ENCODE measurements around the gene CSF2RB. TPM values are rescaled to one million over a fixed set of nuclear protein-coding genes. Genes with fewer than 3 reads are reported as not detected.

Gene CSF2RB
- polyA plus RNA-seq, 1 donor (not counting 4 experiments of a cell fraction or from before 2014, with no cell fraction given): 0.08 TPM

DNA sequence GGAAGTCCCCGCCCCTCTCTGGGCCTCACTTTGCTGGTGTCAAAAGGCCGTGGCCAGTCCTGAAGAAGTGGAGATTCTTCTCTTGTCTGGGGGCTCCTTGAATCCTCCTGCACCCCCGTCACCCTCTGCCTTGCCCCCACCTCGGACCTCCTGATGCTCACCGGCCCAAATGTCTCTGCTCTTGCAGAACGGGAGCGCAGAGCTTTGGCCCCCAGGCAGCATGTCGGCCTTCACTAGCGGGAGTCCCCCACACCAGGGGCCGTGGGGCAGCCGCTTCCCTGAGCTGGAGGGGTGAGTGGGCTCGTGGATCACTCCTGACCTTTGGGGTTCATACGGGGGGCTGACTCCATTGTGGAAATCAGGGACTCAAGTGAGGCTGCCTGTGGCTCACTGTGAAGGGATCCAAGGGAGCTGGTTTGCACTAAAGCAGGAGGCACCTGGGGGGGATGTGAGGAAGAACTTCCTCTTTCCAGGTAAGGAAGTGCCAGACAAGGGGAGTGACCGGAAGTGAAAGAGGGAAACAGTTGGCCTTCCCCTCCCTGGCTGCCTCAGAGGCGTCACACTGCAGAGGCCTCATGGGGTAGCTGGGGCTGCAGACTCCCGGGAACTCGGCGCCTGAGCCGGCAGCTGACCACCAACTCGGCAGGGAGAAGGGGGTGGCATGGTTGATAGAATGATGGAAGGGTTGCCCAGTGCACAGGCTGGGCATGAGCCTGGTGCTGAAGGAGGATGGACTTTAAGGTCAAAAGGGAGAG, 23.1 kb downstream of the CSF2RB start:
- DNase-seq (ENCODE audit: low read depth, low spot score) (no peak), FAIRE-seq (no peak)
- no peak for TF ChIP-seq EZH2 (IDR thresholded peaks at IDR 0.05; ENCODE audit: low read length)
- TF ChIP-seq, protein P1, sequence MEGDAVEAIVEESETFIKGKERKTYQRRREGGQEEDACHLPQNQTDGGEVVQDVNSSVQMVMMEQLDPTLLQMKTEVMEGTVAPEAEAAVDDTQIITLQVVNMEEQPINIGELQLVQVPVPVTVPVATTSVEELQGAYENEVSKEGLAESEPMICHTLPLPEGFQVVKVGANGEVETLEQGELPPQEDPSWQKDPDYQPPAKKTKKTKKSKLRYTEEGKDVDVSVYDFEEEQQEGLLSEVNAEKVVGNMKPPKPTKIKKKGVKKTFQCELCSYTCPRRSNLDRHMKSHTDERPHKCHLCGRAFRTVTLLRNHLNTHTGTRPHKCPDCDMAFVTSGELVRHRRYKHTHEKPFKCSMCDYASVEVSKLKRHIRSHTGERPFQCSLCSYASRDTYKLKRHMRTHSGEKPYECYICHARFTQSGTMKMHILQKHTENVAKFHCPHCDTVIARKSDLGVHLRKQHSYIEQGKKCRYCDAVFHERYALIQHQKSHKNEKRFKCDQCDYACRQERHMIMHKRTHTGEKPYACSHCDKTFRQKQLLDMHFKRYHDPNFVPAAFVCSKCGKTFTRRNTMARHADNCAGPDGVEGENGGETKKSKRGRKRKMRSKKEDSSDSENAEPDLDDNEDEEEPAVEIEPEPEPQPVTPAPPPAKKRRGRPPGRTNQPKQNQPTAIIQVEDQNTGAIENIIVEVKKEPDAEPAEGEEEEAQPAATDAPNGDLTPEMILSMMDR (optimal IDR thresholded peaks at IDR 0.05 in 1 of 3, IDR thresholded peaks at IDR 0.05 in 1 of 3, conservative IDR thresholded peaks at IDR 0.05 in 1 of 3; ENCODE audit: extremely low read depth in 1 of 3, insufficient read depth in 2 of 3, low read length in 3 of 3): no peak
- Histone ChIP-seq H4K20me1 (ENCODE audit: control insufficient read depth, extremely low read depth, insufficient read depth, low read length) (no peaks in the 10 kb centered on the region), H3K9ac (ENCODE audit: control insufficient read depth, extremely low read depth, insufficient read depth, low read length) (no peak overlapping the region), H3K9me3 (ENCODE audit: control insufficient read depth, low read depth, low read length) (no peaks in the 10 kb centered on the region), H3K36me3 (ENCODE audit: control insufficient read depth in 2 of 2, extremely low read depth in 1 of 2, insufficient read depth in 2 of 2, low read length in 2 of 2) (no peaks in the 10 kb centered on the region), H3K4me3 (ENCODE audit: control insufficient read depth in 2 of 3, extremely low read depth in 1 of 3, insufficient read depth in 2 of 3, low read depth in 1 of 3, low read length in 3 of 3) (no peak overlapping the region), H3K27ac (ENCODE audit: control insufficient read depth, insufficient read depth, low read length) (no peak overlapping the region), H3K27me3 (ENCODE audit: control insufficient read depth, extremely low read depth, insufficient read depth, low read length) (no peaks in the 10 kb centered on the region), H3K4me1 (ENCODE audit: control insufficient read depth, extremely low read depth, insufficient read depth, low read length) (no peaks in the 10 kb centered on the region), H3K4me2 (ENCODE audit: control insufficient read depth, extremely low read depth, insufficient read depth, low read depth, low read length) (no peak overlapping the region), H3K79me2 (ENCODE audit: control insufficient read depth, insufficient read depth, low read length) (no peaks in the 10 kb centered on the region), H3K9me1 (ENCODE audit: control insufficient read depth, extremely low read depth, insufficient read depth, low read length) (no peaks in the 10 kb centered on the region), H2AFZ (ENCODE audit: control insufficient read depth, low read length) (no peak overlapping the region)
- dilution Hi-C loops (cut with MboI; ENCODE audit: extremely low pct_ligation_motif_present, low sequenced_read_pairs): no loop called here

DNA sequence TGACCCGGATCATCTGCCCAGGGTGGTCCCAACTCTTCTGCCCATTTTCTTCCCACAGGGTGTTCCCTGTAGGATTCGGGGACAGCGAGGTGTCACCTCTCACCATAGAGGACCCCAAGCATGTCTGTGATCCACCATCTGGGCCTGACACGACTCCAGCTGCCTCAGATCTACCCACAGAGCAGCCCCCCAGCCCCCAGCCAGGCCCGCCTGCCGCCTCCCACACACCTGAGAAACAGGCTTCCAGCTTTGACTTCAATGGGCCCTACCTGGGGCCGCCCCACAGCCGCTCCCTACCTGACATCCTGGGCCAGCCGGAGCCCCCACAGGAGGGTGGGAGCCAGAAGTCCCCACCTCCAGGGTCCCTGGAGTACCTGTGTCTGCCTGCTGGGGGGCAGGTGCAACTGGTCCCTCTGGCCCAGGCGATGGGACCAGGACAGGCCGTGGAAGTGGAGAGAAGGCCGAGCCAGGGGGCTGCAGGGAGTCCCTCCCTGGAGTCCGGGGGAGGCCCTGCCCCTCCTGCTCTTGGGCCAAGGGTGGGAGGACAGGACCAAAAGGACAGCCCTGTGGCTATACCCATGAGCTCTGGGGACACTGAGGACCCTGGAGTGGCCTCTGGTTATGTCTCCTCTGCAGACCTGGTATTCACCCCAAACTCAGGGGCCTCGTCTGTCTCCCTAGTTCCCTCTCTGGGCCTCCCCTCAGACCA, 24.0 kb downstream of the CSF2RB start:
- no peaks in the 10 kb centered on the region for H3K36me3 ChIP-seq (ENCODE audit: control insufficient read depth in 2 of 2, extremely low read depth in 1 of 2, insufficient read depth in 2 of 2, low read length in 2 of 2)
- no peaks in the 10 kb centered on the region for H3K9me3 ChIP-seq (ENCODE audit: control insufficient read depth, low read depth, low read length)
- H3K4me1 ChIP-seq (ENCODE audit: control insufficient read depth, extremely low read depth, insufficient read depth, low read length): no peaks in the 10 kb centered on the region
- no peak overlapping the region for H3K4me3 ChIP-seq (ENCODE audit: control insufficient read depth in 2 of 3, extremely low read depth in 1 of 3, insufficient read depth in 2 of 3, low read depth in 1 of 3, low read length in 3 of 3)
- DNase-seq (ENCODE audit: low read depth, low spot score) (no peak), FAIRE-seq (no peak)
- H4K20me1 ChIP-seq (ENCODE audit: control insufficient read depth, extremely low read depth, insufficient read depth, low read length): no peaks in the 10 kb centered on the region
- no peaks in the 10 kb centered on the region for H3K79me2 ChIP-seq (ENCODE audit: control insufficient read depth, insufficient read depth, low read length)
- H3K9ac ChIP-seq (ENCODE audit: control insufficient read depth, extremely low read depth, insufficient read depth, low read length): no peak overlapping the region
- TF ChIP-seq EZH2 (IDR thresholded peaks at IDR 0.05; ENCODE audit: low read length): no peak
- TF ChIP-seq, protein P1 (optimal IDR thresholded peaks at IDR 0.05 in 1 of 3, IDR thresholded peaks at IDR 0.05 in 1 of 3, conservative IDR thresholded peaks at IDR 0.05 in 1 of 3; ENCODE audit: extremely low read depth in 1 of 3, insufficient read depth in 2 of 3, low read length in 3 of 3): no peak
- H2AFZ ChIP-seq (ENCODE audit: control insufficient read depth, low read length): no peak overlapping the region
- dilution Hi-C loops (cut with MboI; ENCODE audit: extremely low pct_ligation_motif_present, low sequenced_read_pairs): no loop called here
- no peak overlapping the region for H3K27ac ChIP-seq (ENCODE audit: control insufficient read depth, insufficient read depth, low read length)
- H3K27me3 ChIP-seq (ENCODE audit: control insufficient read depth, extremely low read depth, insufficient read depth, low read length): no peaks in the 10 kb centered on the region
- no peak overlapping the region for H3K4me2 ChIP-seq (ENCODE audit: control insufficient read depth, extremely low read depth, insufficient read depth, low read depth, low read length)
- H3K9me1 ChIP-seq (ENCODE audit: control insufficient read depth, extremely low read depth, insufficient read depth, low read length): no peaks in the 10 kb centered on the region
